ENCODE data around the gene RMI2. TPM values are rescaled to one million over a fixed set of nuclear protein-coding genes. Genes with fewer than 3 reads are reported as not detected.

RMI2 gene
- total and polyA plus RNA-seq, 2 of the 8 experiments (the other 6 are each of a cell fraction or from before 2014, with no cell fraction given) = 58.2 to 96.0 TPM

DNA sequence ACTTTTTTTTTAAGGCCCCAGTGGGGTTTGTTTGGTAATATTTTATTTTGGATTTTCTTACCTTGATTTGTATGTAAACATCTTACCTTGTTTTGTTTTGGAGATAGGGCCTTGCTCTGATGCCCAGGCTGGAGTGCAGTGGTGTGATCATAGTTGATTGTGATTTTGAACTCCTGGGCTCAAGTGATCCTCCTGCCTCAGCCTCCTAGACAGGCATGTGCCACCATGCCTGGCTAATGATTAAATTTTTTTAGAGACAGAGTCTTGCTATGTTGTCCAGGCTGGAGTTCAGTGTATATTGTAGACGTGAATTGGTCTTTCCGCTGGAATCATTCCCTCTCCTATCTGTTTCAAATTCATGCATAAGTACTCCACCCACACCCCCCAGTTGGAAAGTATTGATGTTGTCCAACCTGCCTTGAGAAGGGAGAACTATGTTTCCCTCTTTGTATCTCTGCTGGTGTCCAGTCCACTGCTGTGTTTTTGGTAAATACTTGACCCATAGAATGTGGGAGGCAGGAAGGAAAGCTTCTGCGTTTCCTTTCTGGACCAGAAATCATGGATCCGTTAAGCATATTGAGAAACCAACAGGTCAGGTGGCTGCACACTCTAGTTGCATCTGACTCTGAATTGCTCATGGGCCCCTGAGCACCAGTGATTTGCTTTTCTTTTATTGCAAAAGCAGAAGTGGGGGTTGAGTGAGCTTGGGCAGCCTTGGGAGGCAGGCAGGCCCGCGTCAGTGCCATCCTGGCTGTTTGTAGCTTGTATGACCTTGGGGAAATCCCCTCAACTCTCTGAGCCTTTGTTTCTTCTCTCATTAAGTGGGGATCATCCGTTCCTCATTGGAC, 25.0 kb downstream of the RMI2 start:
- H3K4me1 ChIP-seq (replicated peaks in 1 of 4; ENCODE audit: control insufficient read depth in 3 of 4, insufficient read depth in 4 of 4, low read length in 3 of 4) = no peaks in the 10 kb centered on the region; a peak in 3 of 7 replicates
- no peak overlapping the region for H3K4me2 ChIP-seq (ENCODE audit: insufficient read depth in 1 of 2, low read depth in 2 of 2, low read length in 2 of 2)
- H3K4ac ChIP-seq (replicated peaks; ENCODE audit: insufficient read length, low read depth, low read length) = no peak overlapping the region
- 82% methylated on average over 7 of the region's 7 CpGs; no CpG with 5 or more reads in 1 of the 2 experiments for WGBS, 2 experiments (ENCODE audit: extremely low coverage in 1 of 2, insufficient coverage in 1 of 2, insufficient read length in 1 of 2, insufficient replicate concordance in 2 of 2, low coverage in 1 of 2, low lambda C conversion rate in 2 of 2, missing lambda C conversion rate in 1 of 2)
- no peak overlapping the region for H4K91ac ChIP-seq (replicated peaks; ENCODE audit: insufficient read length, low read length)
- no peak overlapping the region for H2AFZ ChIP-seq (ENCODE audit: low read length)
- H3K9me3 ChIP-seq (ENCODE audit: insufficient read depth in 2 of 2, low read depth in 1 of 2, low read length in 1 of 2) = no peaks in the 10 kb centered on the region
- ChIA-PET CTCF (ENCODE audit: partially characterized antibody) (interaction anchor here (0.7 to 7.0 kb wide), 14 partner anchors 10 to 399 kb away, joined by 3 to 132 read pairs (median 8); partner anchors contain the start of gene SOCS1), POLR2A (ENCODE audit: partially characterized antibody) (interaction anchor here (1.2 to 2.3 kb wide), 2 partner anchors 11 to 115 kb away, joined by 3 to 8 read pairs; partner anchors contain the start of gene SOCS1)
- H4K20me1 ChIP-seq (replicated peaks in 1 of 2; ENCODE audit: control insufficient read depth in 1 of 2, insufficient read depth in 2 of 2, low read length in 2 of 2) = no peaks in the 10 kb centered on the region
- DNase-seq (ENCODE audit: low read depth in 1 of 2, low spot score in 2 of 2) (no peak), FAIRE-seq (no peak)
- H3K27ac ChIP-seq (ENCODE audit: low read depth, low read length) = no peak overlapping the region
- H3K14ac ChIP-seq (ENCODE audit: insufficient read length) = no peak overlapping the region
- H3K79me2 ChIP-seq (ENCODE audit: control insufficient read depth in 1 of 2, insufficient read depth in 2 of 2, low read length in 2 of 2) = no peaks in the 10 kb centered on the region
- no peak overlapping the region for H3K18ac ChIP-seq (ENCODE audit: extremely low read depth, low read length)
- no peak overlapping the region for H3K56ac ChIP-seq (replicated peaks; ENCODE audit: insufficient read length, low read depth, low read length)
- no peak overlapping the region for H3K23ac ChIP-seq (ENCODE audit: insufficient read length)
- no peak overlapping the region for H2AK5ac ChIP-seq (ENCODE audit: low read depth, low read length)
- no peak overlapping the region for H2BK5ac ChIP-seq (ENCODE audit: low read depth, low read length)
- no peaks in the 10 kb centered on the region for H3K36me3 ChIP-seq (ENCODE audit: control insufficient read depth in 2 of 4, insufficient read depth in 4 of 4, low read length in 3 of 4)
- no peak overlapping the region for H2BK120ac ChIP-seq (replicated peaks; ENCODE audit: low read depth, low read length)
- no peak overlapping the region for H2BK12ac ChIP-seq (ENCODE audit: low read depth, low read length)
- H3K27me3 ChIP-seq (replicated peaks in 1 of 4; ENCODE audit: control insufficient read depth in 3 of 4, extremely low read depth in 1 of 4, insufficient read depth in 3 of 4, low read length in 3 of 4) = no peaks in the 10 kb centered on the region
- H3K9ac ChIP-seq (replicated peaks in 1 of 4; ENCODE audit: extremely low read depth in 1 of 4, low read depth in 3 of 4, low read length in 3 of 4) = no peak overlapping the region
- no peak overlapping the region for H3K4me3 ChIP-seq (ENCODE audit: extremely low read depth in 1 of 4, insufficient read depth in 2 of 4, low read depth in 3 of 4, low read length in 4 of 4)
- no peak overlapping the region for H2BK15ac ChIP-seq (ENCODE audit: low read length)
- no peaks in the 10 kb centered on the region for H3K23me2 ChIP-seq (ENCODE audit: low read depth, low read length)
- no peaks in the 10 kb centered on the region for H3K79me1 ChIP-seq (ENCODE audit: low read depth, low read length)
- H4K5ac ChIP-seq (ENCODE audit: insufficient read length, low read depth, low read length) = no peak overlapping the region
- H4K8ac ChIP-seq (ENCODE audit: extremely low read depth, insufficient read depth, low read length) = no peak overlapping the region
- H2BK20ac ChIP-seq (ENCODE audit: low read length) = no peak overlapping the region
- TF ChIP-seq ZNF274 (IDR thresholded peaks at IDR 0.05; ENCODE audit: borderline replicate concordance, extremely low read depth, low read length) = no peak
- no peak for TF ChIP-seq CEBPB (IDR thresholded peaks at IDR 0.05; ENCODE audit: low read depth, low read length)
- no peak for TF ChIP-seq YY1 (IDR thresholded peaks at IDR 0.05; ENCODE audit: low read depth, low read length)
- TF ChIP-seq RXRA (IDR thresholded peaks at IDR 0.05; ENCODE audit: insufficient read depth, low read depth, low read length) = no peak
- TF ChIP-seq KDM4A (IDR thresholded peaks at IDR 0.05; ENCODE audit: low read depth, low read length, severe bottlenecking) = no peak
- no peak for TF ChIP-seq PHF8 (conservative IDR thresholded peaks at IDR 0.05; ENCODE audit: low read depth, low read length)
- no peak for TF ChIP-seq HDAC2 (IDR thresholded peaks at IDR 0.05; ENCODE audit: borderline replicate concordance in 1 of 2, low read depth in 2 of 2, low read length in 2 of 2)
- TF ChIP-seq CBX5 (IDR thresholded peaks at IDR 0.05; ENCODE audit: low read depth, low read length) = no peak
- TF ChIP-seq POLR2AphosphoS5 (IDR thresholded peaks at IDR 0.05; ENCODE audit: low read depth, low read length) = no peak
- no peak for TF ChIP-seq TAF1 (IDR thresholded peaks at IDR 0.05; ENCODE audit: low read depth, low read length)
- no peak for TF ChIP-seq RNF2 (IDR thresholded peaks at IDR 0.05; ENCODE audit: borderline replicate concordance, low read depth, low read length, missing control alignments, poor library complexity, severe bottlenecking)
- no peak for TF ChIP-seq BACH1 (IDR thresholded peaks at IDR 0.05; ENCODE audit: low read length)
- no peak for TF ChIP-seq CREB1 (IDR thresholded peaks at IDR 0.05)
